ENCODE measurements around the gene REG3G. TPM values are rescaled to one million over a fixed set of nuclear protein-coding genes. Genes with fewer than 3 reads are reported as not detected.
"Not testable (repeated sequence)": the region's sequence is repeated elsewhere in the genome, so short reads cannot be mapped to it uniquely, and the experiment has no call there.

Gene REG3G
- total RNA-seq, 1 experiment from 2014 or later = not detected

DNA sequence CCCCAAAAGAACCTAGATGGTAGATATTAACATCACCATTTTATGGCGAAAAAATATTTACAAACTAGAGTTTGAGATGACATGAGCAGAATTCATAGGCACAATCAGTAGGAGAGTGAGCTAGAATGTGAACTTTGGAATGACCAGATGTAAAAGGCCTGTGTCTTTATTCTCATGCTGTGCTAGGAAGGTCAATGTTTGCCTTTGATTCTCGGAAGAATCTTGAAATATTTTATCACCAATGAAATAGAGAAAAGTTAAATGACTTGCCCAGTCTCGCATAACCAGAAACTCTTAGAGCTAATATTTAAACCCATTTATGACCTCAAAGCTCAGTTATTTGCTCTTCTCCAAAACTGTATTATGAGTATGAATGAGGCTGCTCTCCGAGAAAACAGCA, 9.2 kb upstream of the REG3G start:
- no peak for DNase-seq (ENCODE audit: low spot score)

DNA sequence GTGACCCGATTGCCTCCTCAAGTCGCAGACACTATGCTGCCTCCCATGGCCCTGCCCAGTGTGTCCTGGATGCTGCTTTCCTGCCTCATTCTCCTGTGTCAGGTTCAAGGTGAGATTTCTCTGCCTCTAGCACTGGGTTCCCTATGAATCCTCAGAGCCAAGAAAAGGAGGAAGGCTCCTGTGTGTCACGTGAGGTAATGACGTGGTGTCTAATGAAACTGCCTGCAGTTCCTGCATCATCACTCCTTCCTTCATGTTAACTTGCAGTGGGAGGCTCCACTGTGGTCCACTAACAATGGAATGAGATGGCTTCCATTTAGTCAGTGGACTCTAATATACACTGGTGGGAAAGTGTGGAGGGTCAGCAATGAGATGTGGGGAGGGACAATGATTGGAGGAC, 559 bp downstream of the REG3G start:
- no peak for DNase-seq (ENCODE audit: low spot score)

DNA sequence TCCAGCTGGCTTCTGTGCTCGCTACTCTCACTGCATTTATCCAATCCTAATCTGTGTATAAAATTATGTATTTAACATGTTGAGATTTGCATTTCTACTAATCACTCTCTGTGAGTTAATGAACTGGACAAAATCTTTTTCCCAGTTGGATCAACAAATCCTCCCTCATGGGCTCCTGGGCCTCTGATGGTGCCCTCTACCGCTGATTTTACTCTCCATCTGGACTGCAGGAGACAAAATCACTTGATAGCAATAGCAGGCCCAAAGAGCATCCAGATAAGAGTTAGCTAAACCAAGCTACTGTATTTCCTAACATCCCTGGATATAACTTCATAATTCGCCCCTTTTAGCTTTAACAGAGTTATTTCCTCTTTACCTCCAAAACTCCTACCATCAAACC, 14.4 kb downstream of the REG3G start:
- no peak for DNase-seq (ENCODE audit: low spot score)

DNA sequence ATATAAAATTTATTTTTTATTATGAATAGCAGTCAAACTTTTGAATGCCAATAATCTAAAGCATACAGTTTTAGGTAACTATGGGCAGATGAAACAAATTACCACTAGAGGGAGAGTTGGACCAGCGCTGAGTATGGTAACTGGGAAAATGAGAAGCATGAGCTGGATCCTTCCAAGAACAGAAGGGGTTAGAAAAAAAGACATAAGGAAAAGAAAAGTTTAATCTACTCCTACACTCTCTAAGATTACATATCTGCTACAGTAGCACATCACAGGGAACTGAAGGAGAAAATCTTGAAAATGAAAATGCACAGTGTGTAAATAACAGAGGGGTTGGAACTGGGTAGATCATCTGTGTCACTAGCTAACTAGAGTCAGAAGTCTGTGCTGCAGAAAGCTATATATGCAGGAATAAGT, 15.5 kb downstream of the REG3G start:
- DNase-seq (ENCODE audit: low spot score) = peak; percentile 23

DNA sequence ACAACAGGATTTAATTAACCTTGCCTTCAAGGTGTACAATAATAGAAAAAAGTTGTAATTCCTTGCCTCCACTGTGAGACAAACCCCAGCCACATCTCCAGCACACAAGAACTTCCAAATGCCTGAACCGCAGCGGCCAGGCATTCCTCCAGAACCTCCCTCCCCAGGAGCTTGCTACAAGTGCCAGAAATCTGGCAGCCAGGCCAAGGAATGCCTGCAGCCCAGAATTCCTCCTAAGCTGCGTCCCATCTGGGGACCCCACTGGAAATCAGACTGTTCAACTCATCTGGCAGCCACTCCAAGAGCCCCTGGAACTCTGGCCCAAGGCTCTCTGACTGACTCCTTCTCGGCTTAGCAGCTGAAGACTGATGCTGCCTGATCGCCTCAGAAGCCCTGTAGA, 28.0 kb downstream of the REG3G start:
- not testable (repeated sequence) for DNase-seq (ENCODE audit: low spot score)

DNA sequence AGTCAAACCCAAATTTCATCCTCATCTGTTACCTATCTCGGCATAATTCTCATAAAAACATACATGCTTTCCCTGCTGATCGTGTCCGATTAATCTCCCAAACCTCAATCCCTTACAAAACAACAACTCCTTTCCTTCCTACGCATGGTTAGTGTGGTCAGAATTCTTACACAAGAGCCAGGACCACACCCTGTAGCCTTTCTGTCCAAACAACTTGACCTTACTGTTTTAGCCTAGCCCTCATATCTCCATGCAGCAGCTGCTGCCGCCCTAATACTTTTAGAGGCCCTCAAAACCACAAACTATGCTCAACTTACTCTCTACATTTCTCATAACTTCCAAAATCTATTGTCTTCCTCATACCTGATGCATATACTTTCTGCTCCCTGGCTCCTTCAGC, 29.3 kb downstream of the REG3G start:
- not testable (repeated sequence) for DNase-seq (ENCODE audit: low spot score)

DNA sequence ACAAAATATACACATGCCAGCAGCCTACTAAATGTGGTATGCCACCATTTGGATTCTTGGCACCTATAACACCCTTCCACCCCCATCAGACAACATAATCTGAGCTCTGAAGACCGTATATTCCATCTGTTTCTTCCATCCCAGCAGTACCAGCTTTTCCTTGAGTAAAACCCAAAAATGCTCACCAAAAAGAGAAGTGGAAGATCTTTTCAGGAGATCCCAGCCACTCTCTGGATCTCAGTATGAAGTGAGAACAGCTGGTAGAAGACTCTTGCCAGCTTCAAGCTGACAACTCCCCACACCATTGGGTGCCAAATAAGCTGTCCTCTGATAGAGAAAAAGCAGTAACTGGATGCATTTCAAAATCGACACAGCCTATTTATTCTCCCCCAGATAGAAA, 39.7 kb downstream of the REG3G start:
- no peak for DNase-seq (ENCODE audit: low spot score)

DNA sequence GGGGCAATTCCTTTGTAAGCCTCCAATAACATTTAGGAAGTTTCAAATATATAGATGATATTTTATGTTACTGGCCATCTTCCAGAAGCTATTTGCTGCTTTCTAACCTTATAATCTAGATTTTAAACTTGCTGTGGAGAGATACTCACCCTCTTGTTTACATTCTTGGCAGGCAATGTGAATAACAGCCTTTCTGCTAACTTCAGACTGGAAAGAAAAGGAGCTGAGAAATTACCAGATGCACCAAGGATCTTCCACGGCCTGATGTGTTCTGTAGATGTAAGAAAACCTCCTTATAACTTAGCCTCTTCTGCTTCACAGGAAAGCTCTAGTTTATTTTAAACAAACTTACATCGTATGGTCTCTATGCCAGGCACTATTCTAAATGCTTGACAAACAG, 45.6 kb downstream of the REG3G start:
- DNase-seq (ENCODE audit: low spot score) = no peak

Other genes starting within 250 kb of the REG3G start
- not detected in 2 replicates for gene REG1B, start 62.3 kb downstream of the REG3G start, total RNA-seq (2014; rRNA removed; shearing (Covaris generic))
- 0.49 and 0.95 TPM in 2 replicates for gene REG1A, start 94.8 kb downstream of the REG3G start, total RNA-seq (2014; rRNA removed; shearing (Covaris generic))
- not detected in 2 replicates for gene REG3A, start 134.1 kb downstream of the REG3G start, total RNA-seq (2014; rRNA removed; shearing (Covaris generic))